CD4-positive, alpha-beta T cell (primary cell): Measurements from ENCODE around the gene ZNF487. TPM values are rescaled to one million over a fixed set of nuclear protein-coding genes. Genes with fewer than 3 reads are reported as not detected.

Source experiments
- ATAC-seq: fragments of 200-7000 bp; cut with Tn5 transposase; one replicate; pipeline ENCODE4 v1.10.0; 2022; ENCODE audit warnings: mild to moderate bottlenecking; ENCODE audit not compliant: poor library complexity
- CTCF ChIA-PET: fragments of 350-600 bp; sonication (Branson Sonifier 250); formaldehyde crosslinking; loops from one replicate; lab custom pipeline; 2021; ENCODE audit warnings: antibody characterized with exemption, inconsistent platforms; lab: Charles Lee
- POLR2A ChIA-PET: fragments of 350-600 bp; sonication (Branson Sonifier 250); formaldehyde crosslinking; loops from one replicate; lab custom pipeline; 2021; ENCODE audit warnings: antibody characterized with exemption, inconsistent platforms; lab: Charles Lee
- DNase-seq, 14 experiments: peaks; one replicate each; pipeline ENCODE4 v3.0.0-alpha.2; 2013 to 2020; ENCODE audit warnings: mixed read lengths in 2 of 14
- H3K27ac ChIP-seq, 2 donors: one replicate each; pipeline versions ENCODE4 v1.5.1 to v1.7.0; 2013; ENCODE audit warnings: low read length in 2 of 2, low read depth in 1 of 2, mild to moderate bottlenecking in 1 of 2
- H3K27me3 ChIP-seq, 2 experiments: 1 replicate in 1 of 2; 2 replicates in 1 of 2; pipeline versions ENCODE4 v1.6.1 to v1.7.0; 2013; ENCODE audit warnings: low read length in 2 of 2, control low read depth in 1 of 2, mild to moderate bottlenecking in 1 of 2, moderate library complexity in 1 of 2; ENCODE audit not compliant: insufficient read depth in 2 of 2, control insufficient read depth in 1 of 2
- H3K36me3 ChIP-seq: one replicate; pipeline ENCODE4 v1.6.1; 2013; ENCODE audit warnings: low read length, control low read depth; ENCODE audit not compliant: insufficient read depth
- H3K4me1 ChIP-seq: one replicate; pipeline ENCODE4 v1.6.1; 2013; ENCODE audit warnings: low read length, control low read depth; ENCODE audit not compliant: insufficient read depth
- H3K4me3 ChIP-seq: one replicate; pipeline ENCODE4 v1.5.1; 2013; ENCODE audit warnings: mild to moderate bottlenecking, low read length, moderate library complexity
- H3K9me3 ChIP-seq, 2 experiments: 1 replicate in 1 of 2; 2 replicates in 1 of 2; pipeline versions ENCODE4 v1.6.1 to v1.7.0; 2013; ENCODE audit warnings: low read length in 2 of 2, mild to moderate bottlenecking in 2 of 2, control low read depth in 1 of 2, moderate library complexity in 1 of 2; ENCODE audit not compliant: control insufficient read depth in 1 of 2, insufficient read depth in 1 of 2
- H3K27ac Mint-ChIP-seq: one replicate; pipeline ENCODE4 v1.8.0; 2020; ENCODE audit warnings: mixed read lengths
- H3K27me3 Mint-ChIP-seq: one replicate; pipeline ENCODE4 v1.8.0; 2021; ENCODE audit warnings: mixed read lengths
- H3K36me3 Mint-ChIP-seq: one replicate; pipeline ENCODE4 v1.8.0; 2021; ENCODE audit warnings: low read depth, mixed read lengths
- H3K4me1 Mint-ChIP-seq: one replicate; pipeline ENCODE4 v1.8.0; 2021; ENCODE audit warnings: low read depth, mixed read lengths
- H3K4me3 Mint-ChIP-seq: one replicate; pipeline ENCODE4 v1.8.0; 2020; ENCODE audit warnings: mild to moderate bottlenecking, mixed read lengths
- H3K9me3 Mint-ChIP-seq: one replicate; pipeline ENCODE4 v1.8.0; 2020; ENCODE audit warnings: mixed read lengths
- intact Hi-C, 2 experiments: fragments of 100-400 bp; cut with DNase I in 1 of 2; cut with micrococcal nuclease in 1 of 2; formaldehyde crosslinking; loops; one replicate each; pipeline versions ENCODE4 v1.15.1 to v1.9.0; 2023 to 2025; cut with DNase I, micrococcal nuclease
- total RNA-seq, 174 experiments: library from RNA in 2 of 174; stranded (reverse) in 2 of 174; gene quantifications; one replicate each; pipeline ENCODE4 v1.2.3 and lab custom pipeline; 2021 to 2026
- TF ChIP-seq, protein P1 (sequence below): fragments of 200-600 bp; IDR thresholded peaks from one replicate; pipeline ENCODE4 v1.8.0; 2022; ENCODE audit warnings: antibody characterized with exemption, mild to moderate bottlenecking

Gene ZNF487
- total RNA-seq, 2 experiments from 2014 or later: 7.5 to 8.5 TPM

DNA sequence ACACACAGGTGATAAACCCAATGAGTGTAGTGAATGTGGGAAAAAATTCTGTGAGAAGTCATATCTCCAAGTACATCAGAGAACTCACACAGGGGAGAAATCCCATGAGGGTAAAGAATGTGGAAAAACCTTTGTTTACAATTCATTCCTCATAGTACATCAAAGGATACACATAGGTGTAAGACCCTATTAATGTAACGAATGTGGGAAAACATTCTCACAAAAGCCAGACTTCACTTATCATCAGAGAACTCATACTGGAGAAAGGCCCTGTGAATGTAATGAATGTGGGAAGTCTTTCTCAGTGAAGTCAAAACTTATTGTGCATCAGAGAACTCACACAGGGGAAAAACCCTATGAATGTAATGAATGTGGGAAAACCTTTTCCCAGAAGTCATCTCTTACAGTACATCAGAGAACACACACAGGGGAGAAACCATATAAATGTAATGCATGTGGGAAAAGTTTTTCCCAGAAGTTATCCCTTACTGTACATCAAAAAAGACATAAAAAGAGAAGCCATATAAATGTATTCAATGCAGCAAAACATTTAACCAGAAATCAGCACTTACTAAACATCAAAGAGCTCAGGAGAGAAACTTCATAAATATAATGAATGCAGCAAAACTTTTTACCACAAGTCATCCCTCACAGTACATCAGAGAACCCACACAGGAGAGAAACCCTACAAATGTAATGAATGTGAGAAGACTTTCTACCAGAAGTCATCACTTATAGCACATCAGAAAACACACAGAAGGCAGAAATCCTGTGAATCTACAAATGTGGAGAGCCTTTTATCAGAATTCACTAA lies 87.7 kb downstream of the ZNF487 start:
- Histone ChIP-seq H3K9me3 (peaks cover 31 to 66% of the 10 kb centered on the region in 2 experiments), H3K27ac (no peak overlapping the region), H3K4me3 (no peak overlapping the region), H3K27me3 (no peaks in the 10 kb centered on the region), H3K4me1 (no peaks in the 10 kb centered on the region), H3K36me3 (no peaks in the 10 kb centered on the region)
- Mint-ChIP-seq H3K4me1 (no peaks in the 10 kb centered on the region), H3K27ac (no peak overlapping the region), H3K9me3 (peaks cover 30% of the 10 kb centered on the region), H3K4me3 (no peak overlapping the region), H3K27me3 (no peaks in the 10 kb centered on the region), H3K36me3 (peaks cover 64% of the 10 kb centered on the region)
- TF ChIP-seq, protein P1, sequence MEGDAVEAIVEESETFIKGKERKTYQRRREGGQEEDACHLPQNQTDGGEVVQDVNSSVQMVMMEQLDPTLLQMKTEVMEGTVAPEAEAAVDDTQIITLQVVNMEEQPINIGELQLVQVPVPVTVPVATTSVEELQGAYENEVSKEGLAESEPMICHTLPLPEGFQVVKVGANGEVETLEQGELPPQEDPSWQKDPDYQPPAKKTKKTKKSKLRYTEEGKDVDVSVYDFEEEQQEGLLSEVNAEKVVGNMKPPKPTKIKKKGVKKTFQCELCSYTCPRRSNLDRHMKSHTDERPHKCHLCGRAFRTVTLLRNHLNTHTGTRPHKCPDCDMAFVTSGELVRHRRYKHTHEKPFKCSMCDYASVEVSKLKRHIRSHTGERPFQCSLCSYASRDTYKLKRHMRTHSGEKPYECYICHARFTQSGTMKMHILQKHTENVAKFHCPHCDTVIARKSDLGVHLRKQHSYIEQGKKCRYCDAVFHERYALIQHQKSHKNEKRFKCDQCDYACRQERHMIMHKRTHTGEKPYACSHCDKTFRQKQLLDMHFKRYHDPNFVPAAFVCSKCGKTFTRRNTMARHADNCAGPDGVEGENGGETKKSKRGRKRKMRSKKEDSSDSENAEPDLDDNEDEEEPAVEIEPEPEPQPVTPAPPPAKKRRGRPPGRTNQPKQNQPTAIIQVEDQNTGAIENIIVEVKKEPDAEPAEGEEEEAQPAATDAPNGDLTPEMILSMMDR: no peak
- ChIA-PET CTCF (no interaction called here), POLR2A (no interaction called here)
- DNase-seq: no peak
- no peak for ATAC-seq
- intact Hi-C loops: no loop called here

Other genes with a start within 250 kb of the ZNF487 start
- 1 to 10 TPM; 1.2 to 1.4 TPM for gene RASGEF1A, start 170.0 kb upstream of the ZNF487 start, total RNA-seq
- not detected for gene FXYD4, start 65.5 kb upstream of the ZNF487 start, total RNA-seq
- gene HNRNPF, start 27.9 kb upstream of the ZNF487 start, total RNA-seq: 10 to 100 TPM; 86.5 to 87.9 TPM
- gene ZNF239, start 137.5 kb downstream of the ZNF487 start, total RNA-seq: under 1 TPM; 0.59 to 0.63 TPM
- 1 to 10 TPM in 1 of 2 experiments, under 1 TPM in 1; 0.75 to 1.2 TPM for gene ZNF485, start 169.3 kb downstream of the ZNF487 start, total RNA-seq
- gene ZNF32, start 211.8 kb downstream of the ZNF487 start, total RNA-seq: 10 to 100 TPM; 18.7 to 19.5 TPM